MM.1S (cell line): ENCODE data around the gene MORF4L2.

Experiments used
- DNase-seq: peaks from one replicate; pipeline ENCODE4 v3.0.0-alpha.2; 2015
- H2AFZ ChIP-seq: fragments of 300-600 bp; sonication (generic); 2 replicates; pipeline ENCODE4 v1.6.0; 2016; ENCODE audit warnings: antibody characterized with exemption, low read length
- H3F3A ChIP-seq: fragments of 300-600 bp; sonication (generic); 2 replicates; pipeline ENCODE4 v1.6.1; 2016; ENCODE audit warnings: mild to moderate bottlenecking, antibody characterized with exemption, low read length, moderate library complexity, mixed read lengths; ENCODE audit not compliant: insufficient read depth
- H3K27ac ChIP-seq: fragments of 300-600 bp; sonication (generic); 2 replicates; pipeline ENCODE4 v1.5.1; 2016; ENCODE audit warnings: mild to moderate bottlenecking, low read length
- H3K27me3 ChIP-seq: fragments of 300-600 bp; sonication (generic); replicated peaks from 2 replicates; pipeline ENCODE4 v1.6.0; 2016; ENCODE audit warnings: low read length; ENCODE audit not compliant: insufficient read depth
- H3K36me3 ChIP-seq: fragments of 300-600 bp; sonication (generic); replicated peaks from 2 replicates; pipeline ENCODE4 v1.6.1; 2016; ENCODE audit warnings: mild to moderate bottlenecking, low read length, mixed read lengths; ENCODE audit not compliant: insufficient read depth
- H3K4me1 ChIP-seq: fragments of 300-600 bp; sonication (generic); 2 replicates; pipeline ENCODE4 v1.6.1; 2016; ENCODE audit warnings: low read length, mixed read lengths
- H3K4me2 ChIP-seq: fragments of 300-600 bp; sonication (generic); 2 replicates; pipeline ENCODE4 v1.6.0; 2016; ENCODE audit warnings: low read depth, low read length
- H3K4me3 ChIP-seq: fragments of 300-600 bp; sonication (generic); 2 replicates; pipeline ENCODE4 v1.5.1; 2016; ENCODE audit warnings: low read length, mixed read lengths
- H3K79me2 ChIP-seq: fragments of 300-600 bp; sonication (generic); 2 replicates; pipeline ENCODE4 v1.6.1; 2016; ENCODE audit warnings: mixed run types, low read length, mixed read lengths
- H3K9ac ChIP-seq: fragments of 300-600 bp; sonication (generic); 2 replicates; pipeline ENCODE4 v1.6.1; 2016; ENCODE audit warnings: low read length, mixed read lengths
- H3K9me2 ChIP-seq: fragments of 300-600 bp; sonication (generic); replicated peaks from 2 replicates; pipeline ENCODE4 v1.6.1; 2016; ENCODE audit warnings: mild to moderate bottlenecking, low read length, mixed read lengths; ENCODE audit not compliant: insufficient read depth
- H3K9me3 ChIP-seq: fragments of 300-600 bp; sonication (generic); replicated peaks from 2 replicates; pipeline ENCODE4 v1.6.1; 2016; ENCODE audit warnings: mild to moderate bottlenecking, low read length, mixed read lengths; ENCODE audit not compliant: insufficient read depth
- H4K20me1 ChIP-seq: fragments of 300-600 bp; sonication (generic); 2 replicates; pipeline ENCODE4 v1.6.1; 2016; ENCODE audit warnings: mild to moderate bottlenecking, low read length, moderate library complexity, mixed read lengths; ENCODE audit not compliant: insufficient read depth
- EZH2 ChIP-seq: fragments of 300-600 bp; sonication (generic); optimal IDR thresholded peaks from 2 replicates; pipeline ENCODE3; 2017; ENCODE audit warnings: low read depth, mild to moderate bottlenecking, antibody characterized with exemption, low read length, mixed read lengths
- EZH2phosphoT487 ChIP-seq: fragments of 300-600 bp; sonication (generic); IDR thresholded peaks from 2 replicates; pipeline ENCODE4 v1.6.1; 2018; ENCODE audit warnings: antibody characterized with exemption, low read length
- TF ChIP-seq, protein P1 (sequence below): fragments of 300-600 bp; sonication (generic); IDR thresholded peaks from 2 replicates; pipeline ENCODE4 v1.5.1; 2016; ENCODE audit warnings: antibody characterized with exemption, low read length, mixed read lengths

The MORF4L2 gene

DNA sequence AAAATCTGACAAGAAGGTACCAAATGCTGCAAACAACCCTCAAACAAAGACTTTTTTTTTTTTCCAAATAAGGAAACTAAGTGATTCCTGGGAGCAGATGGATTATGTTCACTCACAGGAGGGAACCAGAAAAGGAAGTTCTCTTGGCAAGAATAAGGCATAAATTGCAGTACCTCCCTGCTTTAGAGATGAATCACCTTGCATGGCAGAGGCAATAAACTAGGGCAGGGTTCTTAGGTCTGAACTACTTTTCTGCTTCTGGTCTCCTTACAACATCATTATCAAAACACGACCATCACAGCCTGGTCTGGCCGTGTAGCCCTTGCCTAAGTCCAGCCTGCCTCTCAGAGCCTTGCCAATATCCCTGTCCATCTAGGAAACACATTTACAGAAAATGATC lies 30.5 kb upstream of the MORF4L2 start:
- H2AFZ ChIP-seq: no peak overlapping the region
- no peaks in the 10 kb centered on the region for H3K27me3 ChIP-seq
- H3K36me3 ChIP-seq: no peaks in the 10 kb centered on the region
- H3K9me3 ChIP-seq: no peaks in the 10 kb centered on the region
- H3F3A ChIP-seq: no peaks in the 10 kb centered on the region
- H4K20me1 ChIP-seq: no peaks in the 10 kb centered on the region
- TF ChIP-seq, protein P1, sequence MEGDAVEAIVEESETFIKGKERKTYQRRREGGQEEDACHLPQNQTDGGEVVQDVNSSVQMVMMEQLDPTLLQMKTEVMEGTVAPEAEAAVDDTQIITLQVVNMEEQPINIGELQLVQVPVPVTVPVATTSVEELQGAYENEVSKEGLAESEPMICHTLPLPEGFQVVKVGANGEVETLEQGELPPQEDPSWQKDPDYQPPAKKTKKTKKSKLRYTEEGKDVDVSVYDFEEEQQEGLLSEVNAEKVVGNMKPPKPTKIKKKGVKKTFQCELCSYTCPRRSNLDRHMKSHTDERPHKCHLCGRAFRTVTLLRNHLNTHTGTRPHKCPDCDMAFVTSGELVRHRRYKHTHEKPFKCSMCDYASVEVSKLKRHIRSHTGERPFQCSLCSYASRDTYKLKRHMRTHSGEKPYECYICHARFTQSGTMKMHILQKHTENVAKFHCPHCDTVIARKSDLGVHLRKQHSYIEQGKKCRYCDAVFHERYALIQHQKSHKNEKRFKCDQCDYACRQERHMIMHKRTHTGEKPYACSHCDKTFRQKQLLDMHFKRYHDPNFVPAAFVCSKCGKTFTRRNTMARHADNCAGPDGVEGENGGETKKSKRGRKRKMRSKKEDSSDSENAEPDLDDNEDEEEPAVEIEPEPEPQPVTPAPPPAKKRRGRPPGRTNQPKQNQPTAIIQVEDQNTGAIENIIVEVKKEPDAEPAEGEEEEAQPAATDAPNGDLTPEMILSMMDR: no peak
- TF ChIP-seq EZH2phosphoT487 (no peak), EZH2 (no peak)
- H3K9me2 ChIP-seq: no peaks in the 10 kb centered on the region
- no peak for DNase-seq
- no peak overlapping the region for H3K4me2 ChIP-seq
- no peak overlapping the region for H3K9ac ChIP-seq
- H3K4me3 ChIP-seq: no peak overlapping the region
- H3K27ac ChIP-seq: no peak overlapping the region
- no peaks in the 10 kb centered on the region for H3K79me2 ChIP-seq
- no peaks in the 10 kb centered on the region for H3K4me1 ChIP-seq

DNA sequence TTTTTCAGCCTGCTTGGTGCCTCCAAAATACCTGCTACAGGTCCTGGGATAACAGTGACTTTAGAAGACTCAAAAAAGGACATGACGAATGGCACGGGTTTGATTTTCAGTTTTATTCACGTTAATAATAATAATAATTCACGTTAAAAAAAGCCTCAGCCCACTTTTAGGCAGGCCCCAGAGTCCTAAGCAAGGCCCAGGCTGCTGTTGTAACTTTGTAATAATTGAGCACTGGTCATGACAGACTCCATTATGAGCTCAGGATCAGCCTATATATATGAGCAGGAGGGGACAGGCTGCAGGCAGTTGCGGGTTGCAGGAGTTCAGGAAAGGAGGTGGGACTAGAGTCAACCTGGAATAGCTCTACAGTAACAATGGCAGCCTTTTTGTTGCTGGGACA lies 24.1 kb upstream of the MORF4L2 start, which contains the start of gene TMEM31:
TMEM31 (plus strand) TSS at position 301 of the 400 bp plus-strand sequence. CDS start 1,350 bp downstream, outside the sequence.
- no peak for DNase-seq
- H2AFZ ChIP-seq: no peak within 1 kb of the TSS
- no peaks in the 10 kb centered on the region for H3K4me1 ChIP-seq
- H3K9me2 ChIP-seq: no peaks in the 10 kb centered on the region
- H3K79me2 ChIP-seq: no peaks in the 10 kb centered on the region
- TF ChIP-seq, protein P1: no peak
- TF ChIP-seq EZH2 (no peak), EZH2phosphoT487 (no peak)
- H4K20me1 ChIP-seq: no peaks in the 10 kb centered on the region
- H3K4me2 ChIP-seq: no peak within 1 kb of the TSS
- H3K27ac ChIP-seq: no peak within 1 kb of the TSS
- no peaks in the 10 kb centered on the region for H3K36me3 ChIP-seq
- no peaks in the 10 kb centered on the region for H3F3A ChIP-seq
- no peak within 1 kb of the TSS for H3K9ac ChIP-seq
- H3K27me3 ChIP-seq: no peaks in the 10 kb centered on the region
- no peak within 1 kb of the TSS for H3K4me3 ChIP-seq
- H3K9me3 ChIP-seq: no peaks in the 10 kb centered on the region

DNA sequence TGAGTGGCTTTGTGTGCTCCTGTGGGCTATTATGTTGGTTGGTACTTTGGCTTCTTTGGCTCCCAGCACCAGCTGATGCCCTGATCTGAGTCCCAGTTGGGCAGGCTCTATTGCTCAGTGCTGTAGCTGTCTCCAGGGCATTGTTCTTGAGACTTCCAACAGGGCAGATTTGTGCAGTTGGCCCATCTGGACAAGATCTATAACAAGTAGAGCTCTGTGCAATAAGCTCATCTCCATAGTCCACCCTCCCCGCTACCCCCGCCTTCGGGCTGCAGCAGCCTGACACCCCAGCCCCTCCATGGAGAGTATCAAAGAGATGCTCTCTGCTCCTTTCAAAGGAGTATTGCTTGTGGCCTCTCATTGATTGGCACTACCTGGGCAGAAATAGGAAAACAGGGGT lies 18.4 kb upstream of the MORF4L2 start:
- H3K4me3 ChIP-seq: no peak overlapping the region
- no peak overlapping the region for H3K27ac ChIP-seq
- no peaks in the 10 kb centered on the region for H3K27me3 ChIP-seq
- H2AFZ ChIP-seq: no peak overlapping the region
- H3K9me2 ChIP-seq: no peaks in the 10 kb centered on the region
- no peaks in the 10 kb centered on the region for H3K9me3 ChIP-seq
- no peaks in the 10 kb centered on the region for H3F3A ChIP-seq
- H3K36me3 ChIP-seq: no peaks in the 10 kb centered on the region
- H4K20me1 ChIP-seq: no peaks in the 10 kb centered on the region
- H3K4me2 ChIP-seq: no peak overlapping the region
- H3K4me1 ChIP-seq: no peaks in the 10 kb centered on the region
- no peaks in the 10 kb centered on the region for H3K79me2 ChIP-seq
- no peak for TF ChIP-seq EZH2phosphoT487
- TF ChIP-seq, protein P1: no peak
- TF ChIP-seq EZH2: no peak
- no peak overlapping the region for H3K9ac ChIP-seq
- DNase-seq: no peak
